Measurements from ENCODE around the gene ZNF440. TPM values are rescaled to one million over a fixed set of nuclear protein-coding genes. Genes with fewer than 3 reads are reported as not detected.
"Not testable (repeated sequence)": the region's sequence is repeated elsewhere in the genome, so short reads cannot be mapped to it uniquely, and the experiment has no call there.

Gene ZNF440
- total and polyA plus RNA-seq, 10 of the 15 experiments (the other 5 are each of a cell fraction or from before 2014, with no cell fraction given) = 1.3 to 8.9 (median 3.8) TPM

DNA sequence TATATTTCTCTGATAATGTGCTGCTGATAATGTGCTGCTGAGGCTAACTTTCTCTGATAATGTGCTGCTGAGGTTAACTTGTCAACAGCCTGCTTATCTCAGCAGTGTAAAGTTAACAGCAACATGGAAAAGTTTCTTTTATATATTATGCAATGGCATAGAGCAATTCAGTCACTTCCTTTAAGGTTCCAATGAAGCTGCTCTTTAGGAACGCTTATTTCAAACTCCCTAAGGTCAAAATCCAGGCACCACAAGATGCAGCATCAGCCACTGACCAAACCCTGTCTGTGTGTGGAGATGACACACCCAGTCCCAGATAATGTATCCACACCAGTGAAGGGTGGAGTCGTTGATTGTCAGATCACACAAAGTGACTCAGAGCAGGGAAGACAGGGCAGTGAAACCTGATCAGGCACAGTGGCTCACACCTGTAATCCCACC, 21.6 kb downstream of the ZNF440 start:
- H2AFZ ChIP-seq (ENCODE audit: control insufficient read depth, low read depth, low read length); BruUV-seq (replicated peaks); FAIRE-seq; H3K4me1 ChIP-seq (ENCODE audit: control insufficient read depth, insufficient read depth, low read length); SMC1A ChIA-PET (ENCODE audit: uncharacterized antibody, unreplicated experiment); H3K79me2 ChIP-seq (ENCODE audit: control insufficient read depth, insufficient read depth, low read length); H4K20me1 ChIP-seq (ENCODE audit: control insufficient read depth, insufficient read depth); H3K4me2 ChIP-seq (ENCODE audit: control insufficient read depth, insufficient read depth); DNase-seq (ENCODE audit: low read depth, low spot score); H3K4me3 ChIP-seq; POLR2A ChIA-PET; H3K27ac ChIP-seq (ENCODE audit: control insufficient read depth, insufficient read depth); H3K27me3 ChIP-seq (replicated peaks in 1 of 2; ENCODE audit: control insufficient read depth in 2 of 2, insufficient read depth in 2 of 2, low read length in 1 of 2); RAD21 ChIA-PET (ENCODE audit: unreplicated experiment); in situ Hi-C loops (cut with MboI); intact Hi-C loops (cut with micrococcal nuclease; ENCODE audit: unreplicated experiment); ATAC-seq; H3K9ac ChIP-seq (ENCODE audit: control insufficient read depth, insufficient read depth, low read length): not testable (repeated sequence)
- Histone ChIP-seq H3K9me3 (replicated peaks; ENCODE audit: control insufficient read depth, insufficient read depth, low read length) (peaks cover 24% of the 10 kb centered on the region), H3K36me3 (ENCODE audit: control insufficient read depth in 2 of 2, insufficient read depth in 2 of 2, low read length in 1 of 2) (peaks cover 1 to 13% of the 10 kb centered on the region in 2 experiments; a peak in 1 of 4 replicates)
- 96% methylated on average over 2 of the region's 2 CpGs for WGBS (ENCODE audit: insufficient coverage, insufficient replicate concordance, low lambda C conversion rate, missing lambda C conversion rate)
- CTCF ChIA-PET = interaction anchor here (0.6 kb wide), 1 partner anchor 90 kb away, joined by 3 read pairs; no protein-coding TSS in a partner anchor

DNA sequence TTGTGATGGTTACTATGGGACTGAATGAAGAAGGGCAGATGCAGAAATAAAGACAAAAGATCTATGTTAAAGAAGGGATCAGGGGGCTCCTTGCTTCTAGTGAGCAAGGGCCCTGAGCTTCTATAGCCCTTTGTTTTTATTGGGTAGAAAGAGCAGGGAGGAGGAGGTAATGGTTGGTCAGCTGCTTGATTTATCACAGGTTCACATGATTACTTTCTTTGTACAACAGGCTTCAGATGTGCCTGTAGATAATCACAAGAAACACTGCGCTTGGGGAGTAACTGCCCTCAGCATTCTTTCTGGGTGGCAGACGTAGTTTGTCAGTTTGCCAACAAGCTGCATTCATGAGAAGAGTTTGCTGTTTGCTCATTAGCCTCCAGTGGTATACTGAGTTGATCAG, 29.6 kb downstream of the ZNF440 start:
- H3K27ac ChIP-seq (ENCODE audit: control insufficient read depth, insufficient read depth) = no peak overlapping the region
- no peak overlapping the region for H3K4me2 ChIP-seq (ENCODE audit: control insufficient read depth, insufficient read depth)
- ChIA-PET CTCF (no interaction called here), SMC1A (ENCODE audit: uncharacterized antibody, unreplicated experiment) (no interaction called here), POLR2A (no interaction called here), RAD21 (ENCODE audit: unreplicated experiment) (no interaction called here)
- H3K9me3 ChIP-seq (replicated peaks; ENCODE audit: control insufficient read depth, insufficient read depth, low read length) = peaks cover 3% of the 10 kb centered on the region
- H3K9ac ChIP-seq (ENCODE audit: control insufficient read depth, insufficient read depth, low read length) = no peak overlapping the region
- no peaks in the 10 kb centered on the region for H4K20me1 ChIP-seq (ENCODE audit: control insufficient read depth, insufficient read depth)
- DNase-seq (ENCODE audit: low read depth, low spot score) (no peak), FAIRE-seq (no peak), ATAC-seq (no peak)
- H3K27me3 ChIP-seq (replicated peaks in 1 of 2; ENCODE audit: control insufficient read depth in 2 of 2, insufficient read depth in 2 of 2, low read length in 1 of 2) = no peaks in the 10 kb centered on the region
- 77% methylated on average over 2 of the region's 2 CpGs for WGBS (ENCODE audit: insufficient coverage, insufficient replicate concordance, low lambda C conversion rate, missing lambda C conversion rate)
- BruUV-seq (replicated peaks) = no TSS peak
- no peak overlapping the region for H3K4me3 ChIP-seq
- H3K79me2 ChIP-seq (ENCODE audit: control insufficient read depth, insufficient read depth, low read length) = no peaks in the 10 kb centered on the region
- intact Hi-C loops (cut with micrococcal nuclease; ENCODE audit: unreplicated experiment) = no loop called here
- no peaks in the 10 kb centered on the region for H3K36me3 ChIP-seq (ENCODE audit: control insufficient read depth in 2 of 2, insufficient read depth in 2 of 2, low read length in 1 of 2)
- H2AFZ ChIP-seq (ENCODE audit: control insufficient read depth, low read depth, low read length) = no peak overlapping the region
- in situ Hi-C loops (cut with MboI) = no loop called here
- 0 out of 2 replicates have a peak, but pooled peaks cover 3% of the 10 kb centered on the region for H3K4me1 ChIP-seq (ENCODE audit: control insufficient read depth, insufficient read depth, low read length)
- TF ChIP-seq ESRRA (IDR thresholded peaks at IDR 0.05; ENCODE audit: low read length) (no peak), CHD2 (IDR thresholded peaks at IDR 0.05; ENCODE audit: borderline replicate concordance, low read depth, low read length) (no peak), CEBPB (IDR thresholded peaks at IDR 0.05; ENCODE audit: borderline replicate concordance in 1 of 2, low read depth in 2 of 2, low read length in 2 of 2) (no peak), FOS (IDR thresholded peaks at IDR 0.05; ENCODE audit: borderline replicate concordance, extremely low read depth, insufficient read length) (no peak), TCF12 (IDR thresholded peaks at IDR 0.05; ENCODE audit: low read depth, low read length) (no peak), RELA (IDR thresholded peaks at IDR 0.05; ENCODE audit: borderline replicate concordance, partially characterized antibody) (no peak), JUNB (IDR thresholded peaks at IDR 0.05) (no peak), STAT3 (IDR thresholded peaks at IDR 0.05; ENCODE audit: low read depth, low read length) (no peak), KDM1A (IDR thresholded peaks at IDR 0.05; ENCODE audit: borderline replicate concordance) (no peak), LARP7 (IDR thresholded peaks at IDR 0.05) (no peak), BRCA1 (IDR thresholded peaks at IDR 0.05; ENCODE audit: low read depth, low read length) (no peak), HSF1 (IDR thresholded peaks at IDR 0.05; ENCODE audit: low read depth, low read length) (no peak), MTA3 (IDR thresholded peaks at IDR 0.05; ENCODE audit: borderline replicate concordance, low read length) (no peak)
- TF ChIP-seq, protein P1, sequence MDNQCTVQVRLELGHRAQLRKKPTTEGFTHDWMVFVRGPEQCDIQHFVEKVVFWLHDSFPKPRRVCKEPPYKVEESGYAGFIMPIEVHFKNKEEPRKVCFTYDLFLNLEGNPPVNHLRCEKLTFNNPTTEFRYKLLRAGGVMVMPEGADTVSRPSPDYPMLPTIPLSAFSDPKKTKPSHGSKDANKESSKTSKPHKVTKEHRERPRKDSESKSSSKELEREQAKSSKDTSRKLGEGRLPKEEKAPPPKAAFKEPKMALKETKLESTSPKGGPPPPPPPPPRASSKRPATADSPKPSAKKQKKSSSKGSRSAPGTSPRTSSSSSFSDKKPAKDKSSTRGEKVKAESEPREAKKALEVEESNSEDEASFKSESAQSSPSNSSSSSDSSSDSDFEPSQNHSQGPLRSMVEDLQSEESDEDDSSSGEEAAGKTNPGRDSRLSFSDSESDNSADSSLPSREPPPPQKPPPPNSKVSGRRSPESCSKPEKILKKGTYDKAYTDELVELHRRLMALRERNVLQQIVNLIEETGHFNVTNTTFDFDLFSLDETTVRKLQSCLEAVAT (IDR thresholded peaks at IDR 0.05) = no peak
- TF ChIP-seq, protein P2, sequence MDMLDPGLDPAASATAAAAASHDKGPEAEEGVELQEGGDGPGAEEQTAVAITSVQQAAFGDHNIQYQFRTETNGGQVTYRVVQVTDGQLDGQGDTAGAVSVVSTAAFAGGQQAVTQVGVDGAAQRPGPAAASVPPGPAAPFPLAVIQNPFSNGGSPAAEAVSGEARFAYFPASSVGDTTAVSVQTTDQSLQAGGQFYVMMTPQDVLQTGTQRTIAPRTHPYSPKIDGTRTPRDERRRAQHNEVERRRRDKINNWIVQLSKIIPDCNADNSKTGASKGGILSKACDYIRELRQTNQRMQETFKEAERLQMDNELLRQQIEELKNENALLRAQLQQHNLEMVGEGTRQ (IDR thresholded peaks at IDR 0.05; ENCODE audit: borderline replicate concordance, low read depth, low read length) = no peak
